IMR-90 (cell line): Measurements from ENCODE around the gene BIRC5. TPM values are rescaled to one million over a fixed set of nuclear protein-coding genes. Genes with fewer than 3 reads are reported as not detected.

Source experiments
- ATAC-seq: fragments of 200-7000 bp; cut with Tn5 transposase; 2 replicates; pipeline ENCODE4 v1.9.1; 2020; ENCODE audit warnings: low read depth, mild to moderate bottlenecking, moderate library complexity
- BruUV-seq: library from RNA; stranded (reverse); fragments of 400-500 nt; replicated peaks from 2 replicates; lab custom pipeline; 2021; lab: Mats Ljungman, UMichigan
- CTCF ChIA-PET: fragments of 300-600 bp; formaldehyde crosslinking; extraction: SDS; loops from one replicate; lab custom pipeline; 2021; ENCODE audit warnings: antibody characterized with exemption; lab: Yijun Ruan, JAX
- POLR2A ChIA-PET: fragments of 300-600 bp; sonication (Branson Sonifier 250); formaldehyde crosslinking; loops from one replicate; lab custom pipeline; 2022; ENCODE audit warnings: antibody characterized with exemption; ENCODE audit not compliant: unreplicated experiment; lab: Charles Lee
- DNase-seq: peaks from one replicate; pipeline ENCODE4 v3.0.0; 2013
- H2AFZ ChIP-seq: replicated peaks from 2 replicates; pipeline ENCODE3; 2013; ENCODE audit warnings: low read length, mild to moderate bottlenecking; ENCODE audit not compliant: poor library complexity
- H2AK5ac ChIP-seq: 2 replicates; pipeline ENCODE4 v1.6.1; 2013; ENCODE audit warnings: low read depth, low read length, inconsistent platforms
- H2AK9ac ChIP-seq: replicated peaks from 2 replicates; pipeline ENCODE3; 2013; ENCODE audit warnings: mild to moderate bottlenecking, low read depth, low read length, moderate library complexity; ENCODE audit not compliant: poor library complexity
- H2BK120ac ChIP-seq: 2 replicates; pipeline ENCODE4 v1.6.1; 2013; ENCODE audit warnings: low read depth, low read length, inconsistent platforms
- H2BK15ac ChIP-seq: 3 replicates; pipeline ENCODE4 v1.6.1; 2013; ENCODE audit warnings: low read depth, low read length, inconsistent platforms
- H2BK20ac ChIP-seq: 2 replicates; pipeline ENCODE4 v1.6.1; 2013; ENCODE audit warnings: low read depth, mild to moderate bottlenecking, inconsistent platforms, low read length, moderate library complexity
- H2BK5ac ChIP-seq: 2 replicates; pipeline ENCODE4 v1.6.1; 2013; ENCODE audit warnings: mild to moderate bottlenecking, low read depth, low read length, inconsistent platforms; ENCODE audit not compliant: poor library complexity, severe bottlenecking
- H3K14ac ChIP-seq: replicated peaks from 2 replicates; pipeline ENCODE4 v1.6.1; 2013; ENCODE audit warnings: low read depth, low read length, inconsistent platforms
- H3K18ac ChIP-seq: 2 replicates; pipeline ENCODE4 v1.6.1; 2013; ENCODE audit warnings: low read depth, low read length, control low read depth
- H3K23ac ChIP-seq: 2 replicates; pipeline ENCODE4 v1.6.1; 2013; ENCODE audit warnings: low read depth, low read length, inconsistent platforms
- H3K27ac ChIP-seq: 2 replicates; pipeline ENCODE4 v1.5.1; 2013; ENCODE audit warnings: mild to moderate bottlenecking, control low read depth, low read length; ENCODE audit not compliant: insufficient read depth
- H3K27me3 ChIP-seq: 2 replicates; pipeline ENCODE4 v1.6.1; 2013; ENCODE audit warnings: low read length; ENCODE audit not compliant: control insufficient read depth, insufficient read depth
- H3K36me3 ChIP-seq: 2 replicates; pipeline ENCODE4 v1.6.1; 2013; ENCODE audit warnings: low read length, mixed read lengths; ENCODE audit not compliant: control insufficient read depth, insufficient read depth
- H3K4ac ChIP-seq: 2 replicates; pipeline ENCODE4 v1.6.1; 2013; ENCODE audit warnings: low read depth, low read length, inconsistent platforms
- H3K4me1 ChIP-seq: 2 replicates; pipeline ENCODE4 v1.6.1; 2013; ENCODE audit warnings: low read length, mixed read lengths; ENCODE audit not compliant: control insufficient read depth, insufficient read depth
- H3K4me2 ChIP-seq: 2 replicates; pipeline ENCODE4 v1.6.1; 2013; ENCODE audit warnings: low read depth, mild to moderate bottlenecking, control low read depth, low read length, moderate library complexity
- H3K4me3 ChIP-seq: 2 replicates; pipeline ENCODE4 v1.5.1; 2013; ENCODE audit warnings: low read depth, mild to moderate bottlenecking, control low read depth, low read length, moderate library complexity; ENCODE audit not compliant: insufficient read depth
- H3K56ac ChIP-seq: 2 replicates; pipeline ENCODE4 v1.6.1; 2013; ENCODE audit warnings: low read length, inconsistent platforms; ENCODE audit not compliant: insufficient read depth; ENCODE audit errors: extremely low read depth
- H3K79me1 ChIP-seq, 2 experiments: 2 replicates each; pipeline ENCODE4 v1.6.1; 2013; ENCODE audit warnings: low read length in 2 of 2, inconsistent platforms in 1 of 2, low read depth in 1 of 2
- H3K9ac ChIP-seq: 2 replicates; pipeline ENCODE4 v1.6.1; 2013; ENCODE audit warnings: low read depth, low read length, control low read depth
- H3K9me1 ChIP-seq: 2 replicates; pipeline ENCODE4 v1.6.1; 2013; ENCODE audit warnings: low read length, inconsistent platforms; ENCODE audit not compliant: insufficient read depth
- H3K9me3 ChIP-seq: 2 replicates; pipeline ENCODE4 v1.6.1; 2013; ENCODE audit warnings: low read length; ENCODE audit not compliant: control insufficient read depth, insufficient read depth
- H4K20me1 ChIP-seq: 2 replicates; pipeline ENCODE4 v1.6.1; 2013; ENCODE audit warnings: low read length, inconsistent platforms; ENCODE audit not compliant: insufficient read depth
- H4K5ac ChIP-seq: 2 replicates; pipeline ENCODE4 v1.6.1; 2013; ENCODE audit warnings: mild to moderate bottlenecking, low read depth, low read length, control low read depth
- H4K8ac ChIP-seq, 2 experiments: 2 replicates each; pipeline ENCODE4 v1.6.1; 2013; ENCODE audit warnings: low read depth in 2 of 2, low read length in 2 of 2, control low read depth in 1 of 2, inconsistent platforms in 1 of 2
- H4K91ac ChIP-seq: 2 replicates; pipeline ENCODE4 v1.6.1; 2013; ENCODE audit warnings: low read depth, low read length, inconsistent platforms; ENCODE audit not compliant: insufficient read depth
- CEBPB ChIP-seq: IDR thresholded peaks from 2 replicates; pipeline ENCODE4 v1.6.1; 2012; ENCODE audit warnings: low read depth, low read length, improper control_type of control experiment
- MXI1 ChIP-seq: IDR thresholded peaks from 2 replicates; pipeline ENCODE4 v1.6.1; 2012; ENCODE audit warnings: low read depth, mild to moderate bottlenecking, low read length, moderate library complexity, borderline replicate concordance
- WGBS, 2 experiments: methylation state at CpG; one replicate each; pipeline versions ENCODE4 v1.1.5 to v1.1.7; 2013; ENCODE audit warnings: missing lambda C conversion rate in 2 of 2; ENCODE audit not compliant: insufficient read length in 1 of 2; ENCODE audit errors: extremely low coverage in 2 of 2; 5-methylcytosine and 5-hydroxymethylcytosine counted together
- dilution Hi-C: fragments of 300-500 bp; cut with HindIII; formaldehyde crosslinking; loops from one replicate; pipeline ENCODE4 v1.14.3; 2018; ENCODE audit warnings: low sequenced_read_pairs; ENCODE audit not compliant: unreplicated experiment
- in situ Hi-C: fragments of 300-500 bp; cut with MboI; formaldehyde crosslinking; loops from 3 replicates; pipeline ENCODE4 v1.14.3; 2019; ENCODE audit warnings: low sequenced_read_pairs, inconsistent platforms, mixed read lengths
- intact Hi-C: fragments of 100-400 bp; cut with micrococcal nuclease; formaldehyde crosslinking; loops from 2 replicates; pipeline ENCODE4 v1.10.0; 2022
- polyA plus RNA-seq, 3 experiments: library from polyadenylated mRNA; depleted of rRNA; stranded (reverse); fragments of >200 nt; gene quantifications; 2 replicates each; pipeline ENCODE4 v1.2.3, GENCODE V29; 2012; ENCODE audit warnings: low replicate concordance in 1 of 3
- total RNA-seq: library from RNA; depleted of rRNA; stranded (reverse); fragments of >200 nt; gene quantifications from 2 replicates; pipeline ENCODE4 v1.2.3, GENCODE V29; 2012

The BIRC5 gene
- total and polyA plus RNA-seq, 2 of the 4 experiments (the other 2 are of a cell fraction): 16.6 to 52.7 TPM

DNA sequence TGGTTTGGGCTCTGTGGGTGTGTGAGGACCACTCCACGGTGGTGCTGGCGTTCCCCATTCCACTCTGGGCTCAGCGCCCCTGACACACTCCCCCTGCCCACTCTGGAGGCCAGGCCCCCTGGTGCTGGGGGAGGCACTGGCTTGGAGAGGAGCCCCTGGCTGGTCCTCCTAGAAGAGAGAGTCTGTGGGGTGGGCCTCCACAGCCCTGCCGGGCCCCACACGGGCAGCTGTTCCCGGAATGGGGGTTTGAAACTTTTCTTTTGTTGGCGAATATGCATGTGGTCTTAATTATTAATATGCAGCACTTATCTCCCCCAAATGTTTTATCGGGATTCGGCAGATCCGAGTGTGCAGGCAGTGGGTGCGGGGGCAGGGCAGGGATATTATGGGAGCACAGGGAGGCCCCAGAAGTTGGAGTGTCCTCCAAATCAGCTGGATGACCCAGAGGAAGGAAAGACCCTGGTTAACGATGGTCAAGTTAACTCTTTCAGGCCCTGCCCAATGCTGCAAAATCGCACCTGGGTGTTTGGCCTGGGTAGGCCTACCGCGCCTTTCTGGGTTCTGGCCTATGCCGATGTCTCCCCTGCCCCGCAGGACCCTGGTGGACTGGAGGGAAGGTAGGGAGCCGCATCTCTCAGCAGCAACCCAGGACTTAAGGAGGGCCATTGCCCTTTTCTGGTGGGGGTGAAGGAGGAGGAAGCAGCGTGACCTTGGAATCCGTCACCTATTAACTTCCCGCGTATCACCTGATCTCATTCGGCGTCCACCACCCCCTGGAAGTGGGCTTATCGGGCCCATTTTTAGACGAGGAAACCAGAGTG is 53.4 kb downstream of the BIRC5 start (continued):
- no peak for TF ChIP-seq CEBPB

DNA sequence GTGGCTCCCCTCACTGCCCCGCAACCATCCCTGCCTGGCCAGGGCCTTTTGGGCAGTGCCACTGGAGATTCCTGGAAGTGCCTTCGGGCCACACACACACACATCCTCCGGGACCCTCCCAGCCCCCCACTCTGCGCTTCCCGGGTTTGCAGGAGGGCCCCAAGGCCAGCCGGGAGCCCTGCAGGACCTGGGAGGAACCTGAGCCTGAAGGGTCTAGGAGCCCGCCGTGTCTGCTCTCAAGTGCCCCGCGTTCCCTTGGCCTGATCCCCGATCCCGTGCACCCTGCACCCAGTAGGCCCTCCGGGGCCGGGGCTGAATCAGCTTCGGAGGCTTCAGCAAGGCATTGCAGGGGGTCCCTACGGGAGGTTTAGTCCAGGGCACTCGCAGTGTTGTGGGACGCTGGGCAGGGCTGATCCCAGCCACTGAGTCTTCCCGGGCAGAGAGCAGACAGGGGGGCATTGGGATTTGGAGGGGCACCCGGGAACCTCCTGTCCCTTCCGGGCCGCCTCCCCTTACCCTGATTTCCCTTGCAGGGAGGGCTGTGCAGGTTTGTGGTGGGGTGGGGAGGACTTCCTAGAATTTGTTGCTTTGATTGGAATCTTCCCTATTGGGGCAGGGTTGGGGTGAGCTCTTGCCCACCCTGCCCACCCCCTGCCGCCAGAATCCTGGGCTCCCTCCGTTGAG is 54.3 kb downstream of the BIRC5 start:
- Histone ChIP-seq H4K91ac (no peak overlapping the region), H3K18ac (no peak overlapping the region; the same call in 1 of the 2 replicates), H3K9ac (no peak overlapping the region), H3K9me1 (no peaks in the 10 kb centered on the region), H2BK20ac (no peak overlapping the region), H2BK120ac (no peak overlapping the region), H3K27ac (no peak overlapping the region), H3K4ac (no peak overlapping the region), H2AK5ac (no peak overlapping the region), H3K4me2 (no peak overlapping the region), H2AK9ac (no peak overlapping the region), H3K79me1 (no peaks in the 10 kb centered on the region), H4K8ac (no peak overlapping the region), H3K9me3 (no peaks in the 10 kb centered on the region), H3K56ac (no peak overlapping the region), H2BK15ac (no peak overlapping the region), H2AFZ (no peak overlapping the region), H3K23ac (no peak overlapping the region), H2BK5ac (no peak overlapping the region), H3K4me1 (peaks cover 13% of the 10 kb centered on the region; the same call in 1 of the 2 replicates), H4K5ac (no peak overlapping the region), H4K20me1 (no peaks in the 10 kb centered on the region), H3K36me3 (no peaks in the 10 kb centered on the region), H3K4me3 (no peak overlapping the region), H3K14ac (no peak overlapping the region), H3K27me3 (peaks cover 48% of the 10 kb centered on the region)
- in situ Hi-C loops: no loop called here
- 68% methylated on average over 14 of the region's 24 CpGs; no CpG with 5 or more reads in 1 of the 2 experiments for WGBS, 2 experiments
- DNase-seq (no peak), ATAC-seq (no peak)
- intact Hi-C loops: no loop called here
- CTCF ChIA-PET: no interaction called here
- POLR2A ChIA-PET: no interaction called here
- dilution Hi-C loops: no loop called here
- no peak for TF ChIP-seq MXI1
- BruUV-seq: no TSS peak
